GM11168 (cell line): ENCODE results near the gene KCNMB2.
"Not testable (repeated sequence)": the region's sequence is repeated elsewhere in the genome, so short reads cannot be mapped to it uniquely, and the experiment has no call there.

Experiments
- in situ Hi-C: fragments of 300-500 bp; cut with MboI; formaldehyde crosslinking; loops from one replicate; pipeline ENCODE4 v1.12.0; 2022; ENCODE audit warnings: low sequenced_read_pairs; ENCODE audit not compliant: unreplicated experiment

KCNMB2 gene

GRCh38 chr3:178518660-178519396, 17.4 kb upstream of the KCNMB2 start:
- in situ Hi-C loops = no loop called here

- in situ Hi-C loops = no loop called here
Observed at GRCh38 chr3:178519701-178520100, 16.5 kb upstream of the KCNMB2 start.

GRCh38 chr3:178520451-178520850, 15.8 kb upstream of the KCNMB2 start:
- in situ Hi-C loops = no loop called here

GRCh38 chr3:178522200-178523052, 13.8 kb upstream of the KCNMB2 start:
- in situ Hi-C loops = no loop called here

- in situ Hi-C loops = no loop called here
Observed at GRCh38 chr3:178525251-178525650, 11.0 kb upstream of the KCNMB2 start.

DNA sequence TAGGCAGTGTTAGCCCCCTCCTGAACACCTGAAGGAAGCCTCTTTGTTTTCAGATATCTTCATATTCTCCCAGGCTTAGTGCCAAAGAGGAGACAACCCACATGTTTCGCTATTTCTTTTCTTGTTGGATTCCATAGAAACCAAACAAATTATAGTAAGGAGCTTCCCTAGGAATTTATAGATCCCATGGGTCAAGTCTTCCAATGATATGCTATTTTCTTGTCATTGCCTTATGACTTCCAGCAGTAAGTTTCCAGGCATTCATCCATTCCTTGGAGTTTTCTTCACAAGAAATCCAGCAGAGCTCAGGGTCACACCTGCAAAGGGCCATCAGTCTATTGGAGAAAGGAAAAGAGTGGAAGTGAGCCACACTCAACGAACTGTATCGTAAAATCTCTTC, 9.9 kb upstream of the KCNMB2 start:
- in situ Hi-C loops = no loop called here

- in situ Hi-C loops = no loop called here
Observed at GRCh38 chr3:178527981-178528380, 8.3 kb upstream of the KCNMB2 start.

DNA sequence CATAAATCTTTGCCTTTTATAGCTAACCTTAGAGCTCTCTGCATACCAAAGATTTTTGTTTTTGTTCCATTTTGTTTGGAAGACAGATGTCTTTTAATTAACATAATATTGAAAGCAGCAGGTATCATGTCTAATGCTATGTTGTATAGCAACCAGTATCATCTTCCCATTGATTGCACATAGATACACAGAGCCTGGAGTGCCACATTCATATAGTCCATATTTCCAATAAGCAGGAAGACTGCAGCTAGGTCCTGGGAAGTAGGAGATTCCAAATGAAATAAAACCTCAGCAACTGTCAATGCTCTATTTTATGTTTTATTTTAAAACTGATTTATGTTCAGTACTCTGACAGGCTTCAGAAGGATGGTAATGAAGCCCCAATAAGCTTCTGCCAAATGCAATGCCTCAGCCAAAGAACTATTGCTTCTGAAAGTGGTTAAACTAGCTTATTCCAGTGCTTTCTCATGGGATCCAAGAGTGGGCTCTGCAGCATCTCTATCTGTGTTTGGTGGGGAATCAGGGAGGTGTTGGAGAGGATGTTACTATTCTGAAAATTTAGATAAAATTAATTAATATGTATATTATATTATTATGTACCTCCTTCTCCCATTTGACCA, 6.5 kb upstream of the KCNMB2 start:
- in situ Hi-C loops = no loop called here

GRCh38 chr3:178532476-178532875, 3.8 kb upstream of the KCNMB2 start:
- in situ Hi-C loops = no loop called here

DNA sequence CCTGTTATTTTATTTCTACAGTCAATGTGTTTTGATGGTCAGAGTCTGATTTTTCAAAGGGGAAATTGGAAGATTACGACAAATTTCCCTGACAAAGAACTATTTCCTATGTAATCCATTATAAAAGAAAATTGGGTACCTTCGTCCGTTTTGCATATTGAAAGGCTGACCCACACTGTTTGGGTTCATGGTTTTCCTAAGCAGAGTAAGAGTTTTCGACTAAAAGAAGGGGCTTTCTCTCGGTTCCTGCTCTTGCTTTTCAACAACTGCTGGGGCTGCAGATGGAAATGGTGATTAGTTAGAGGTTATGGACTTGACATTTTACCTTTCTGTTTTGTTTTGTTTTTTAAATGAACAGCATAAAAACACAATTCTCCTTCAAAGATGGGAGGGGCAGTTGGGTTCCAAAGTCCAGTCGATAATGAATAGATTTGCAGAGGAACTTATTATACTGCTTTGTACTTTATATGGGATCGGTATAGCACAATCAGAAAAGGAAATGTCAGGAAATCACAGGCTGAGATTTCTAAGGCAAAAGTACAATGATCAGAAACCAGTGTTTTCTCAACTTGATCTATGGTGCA, 978 bp downstream of the KCNMB2 start:
- in situ Hi-C loops = no loop called here

DNA sequence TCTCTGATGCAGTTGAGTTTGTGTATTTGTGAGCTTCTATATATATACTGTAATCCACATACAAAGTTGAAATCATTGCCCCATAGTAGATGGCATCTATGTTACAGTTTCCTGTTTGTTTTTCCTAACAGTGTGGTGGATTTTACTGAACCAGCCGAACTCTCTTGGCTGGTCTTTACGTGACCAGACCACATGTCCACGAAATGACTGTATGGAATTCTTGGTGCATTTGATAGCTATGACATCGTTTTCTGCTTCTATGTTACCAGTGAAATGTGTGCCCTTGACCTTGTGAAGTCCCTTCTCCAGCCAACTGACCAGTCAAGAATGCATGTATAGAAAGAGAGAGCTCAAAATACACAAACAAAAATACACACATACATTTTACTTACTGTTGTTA, 1.8 kb downstream of the KCNMB2 start:
- in situ Hi-C loops = no loop called here

GRCh38 chr3:178540184-178540583, 3.9 kb downstream of the KCNMB2 start:
- in situ Hi-C loops = no loop called here

DNA sequence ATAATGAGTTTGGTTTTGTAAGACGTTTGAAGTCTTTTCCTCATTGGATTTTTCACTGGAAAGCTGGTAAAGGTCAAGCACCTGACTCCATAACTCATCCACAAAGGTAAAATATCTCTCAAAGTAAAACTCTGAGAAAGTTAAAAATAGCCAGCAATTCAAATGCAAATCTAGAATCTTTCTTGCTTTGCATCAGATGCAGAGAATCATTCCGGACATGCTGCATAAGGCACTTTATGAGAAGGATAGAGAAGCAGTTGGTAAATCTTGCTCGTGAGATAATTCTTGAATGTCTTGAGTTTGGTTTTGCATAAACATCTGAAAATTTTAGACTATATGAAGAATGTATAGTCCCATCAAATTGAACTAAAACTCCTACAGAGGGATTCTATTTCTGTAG, 9.1 kb downstream of the KCNMB2 start:
- in situ Hi-C loops = no loop called here

DNA sequence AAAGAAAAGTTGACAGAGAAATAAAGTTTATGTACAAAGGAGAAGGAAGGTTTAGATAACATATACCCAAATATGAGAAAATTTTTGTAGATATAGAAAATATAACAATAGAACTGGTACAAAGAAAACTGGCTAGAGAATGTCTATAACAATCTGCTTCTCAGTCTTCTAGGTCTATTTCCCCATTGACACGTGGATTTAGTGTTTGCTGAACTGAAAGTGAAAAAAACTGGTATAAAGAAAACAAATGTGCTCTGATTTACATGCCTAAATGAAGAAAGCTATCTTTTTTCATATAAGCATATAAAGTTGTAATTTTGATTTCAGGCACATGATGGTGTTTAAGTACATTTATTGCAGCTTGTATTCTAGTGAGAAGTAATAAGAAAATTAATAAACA, 9.8 kb downstream of the KCNMB2 start:
- in situ Hi-C loops = no loop called here

DNA sequence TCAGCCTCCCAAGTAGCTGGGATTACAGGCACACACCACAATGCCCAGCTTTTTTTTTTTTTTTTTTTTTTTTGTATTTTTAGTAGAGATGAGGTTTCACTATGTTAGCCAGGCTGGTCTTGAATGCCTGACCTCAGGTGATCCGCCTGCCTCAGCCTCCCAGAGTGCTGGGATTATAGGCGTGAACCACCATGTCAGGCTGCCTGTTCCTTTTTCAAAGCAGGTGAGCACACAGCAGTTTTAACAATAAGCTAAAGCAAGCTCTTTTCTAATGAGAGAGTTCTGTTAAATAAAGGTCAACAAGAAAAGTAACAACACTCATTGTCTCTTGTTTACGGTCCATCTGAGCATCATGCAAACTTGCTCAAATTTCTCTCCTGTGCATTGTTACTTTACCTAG, 13.2 kb downstream of the KCNMB2 start:
- in situ Hi-C loops = not testable (repeated sequence)

- in situ Hi-C loops = no loop called here
Observed at GRCh38 chr3:178551916-178552321, 15.7 kb downstream of the KCNMB2 start.

GRCh38 chr3:178558637-178559036, 22.4 kb downstream of the KCNMB2 start:
- in situ Hi-C loops = no loop called here

DNA sequence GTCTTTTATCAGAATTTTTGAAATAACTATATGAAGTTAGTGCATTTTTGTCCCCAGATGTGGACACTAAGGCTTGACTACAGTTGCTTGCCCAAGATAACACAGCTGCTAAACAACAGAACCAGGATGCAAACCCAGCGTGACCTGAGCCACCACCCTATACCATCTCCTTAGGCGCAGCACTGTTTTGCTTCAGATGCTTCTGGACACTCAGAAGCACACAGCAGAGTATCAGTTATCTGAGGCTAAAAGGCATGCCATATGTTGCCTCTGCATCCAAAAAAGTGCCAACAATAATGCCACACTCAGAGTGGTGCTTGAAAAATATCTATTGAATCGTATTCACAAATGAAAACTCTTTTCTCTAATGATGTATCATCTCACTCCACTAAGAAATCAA, 24.5 kb downstream of the KCNMB2 start:
- in situ Hi-C loops = no loop called here

DNA sequence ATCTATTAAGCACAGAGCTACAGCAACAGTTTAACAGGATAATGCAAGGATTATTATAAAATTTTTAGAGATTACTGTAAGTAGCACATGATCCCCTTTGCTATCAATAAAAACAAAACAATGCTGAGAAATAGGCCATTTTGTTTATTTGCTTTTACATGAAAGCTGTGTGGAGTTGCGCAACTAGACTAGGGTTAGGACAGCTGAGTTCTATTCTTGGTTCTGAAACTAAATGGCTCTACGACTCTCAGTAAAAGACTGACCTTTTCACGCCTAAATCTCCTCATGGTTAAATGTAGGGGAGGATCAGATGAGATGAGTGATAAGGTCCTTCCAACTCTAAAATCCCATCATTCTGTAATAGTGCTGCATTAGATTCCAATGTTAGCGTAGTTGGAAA, 25.0 kb downstream of the KCNMB2 start:
- in situ Hi-C loops = no loop called here

- in situ Hi-C loops = no loop called here
Observed at GRCh38 chr3:178562143-178562946, 26.1 kb downstream of the KCNMB2 start.
